PC-9 (cell line): ENCODE results near the gene PRR29. TPM values are rescaled to one million over a fixed set of nuclear protein-coding genes. Genes with fewer than 3 reads are reported as not detected.
"Not testable (repeated sequence)": the region's sequence is repeated elsewhere in the genome, so short reads cannot be mapped to it uniquely, and the experiment has no call there.

Experiments used
- BruUV-seq: library from RNA; stranded (reverse); fragments of 400-500 nt; replicated peaks from 2 replicates; lab custom pipeline; 2021; lab: Mats Ljungman, UMichigan
- CTCF ChIA-PET: fragments of 300-600 bp; sonication (Branson Sonifier 250); formaldehyde crosslinking; loops from one replicate; lab custom pipeline; 2022; ENCODE audit warnings: antibody characterized with exemption; lab: Charles Lee
- POLR2A ChIA-PET: fragments of 300-600 bp; sonication (Branson Sonifier 250); formaldehyde crosslinking; loops from one replicate; lab custom pipeline; 2022; ENCODE audit warnings: antibody characterized with exemption; ENCODE audit not compliant: unreplicated experiment; lab: Charles Lee
- DNase-seq, 2 experiments: peaks; one replicate each; pipeline versions ENCODE4 v3.0.0 to v3.0.0-alpha.2; 2015 to 2022; ENCODE audit warnings: mixed read lengths in 1 of 2
- H2AFZ ChIP-seq: fragments of 200-600 bp; sonication (generic); 2 replicates; pipeline ENCODE4 v1.8.1; 2017; ENCODE audit warnings: antibody characterized with exemption
- H3F3A ChIP-seq: fragments of 200-600 bp; sonication (generic); 2 replicates; pipeline ENCODE4 v1.8.1; 2017; ENCODE audit warnings: antibody characterized with exemption, mild to moderate bottlenecking, low read depth; ENCODE audit not compliant: insufficient read depth
- H3K27ac ChIP-seq: fragments of 200-600 bp; sonication (generic); 2 replicates; pipeline ENCODE4 v1.6.1; 2016; ENCODE audit warnings: mixed run types
- H3K27me3 ChIP-seq: fragments of 200-600 bp; sonication (generic); 2 replicates; pipeline ENCODE4 v1.6.1; 2016; ENCODE audit warnings: low read depth, mixed run types; ENCODE audit not compliant: insufficient read depth
- H3K36me3 ChIP-seq: fragments of 200-600 bp; sonication (generic); 2 replicates; pipeline ENCODE4 v1.6.1; 2016; ENCODE audit warnings: low read depth, mixed run types
- H3K4me1 ChIP-seq: fragments of 200-600 bp; sonication (generic); replicated peaks from 2 replicates; pipeline ENCODE4 v1.6.1; 2016; ENCODE audit warnings: mixed run types; ENCODE audit not compliant: insufficient read depth
- H3K4me2 ChIP-seq: fragments of 200-600 bp; sonication (generic); 2 replicates; pipeline ENCODE4 v1.6.1; 2017; ENCODE audit warnings: mixed run types
- H3K4me3 ChIP-seq: fragments of 200-600 bp; sonication (generic); 2 replicates; pipeline ENCODE4 v1.6.1; 2016; ENCODE audit warnings: mixed run types
- H3K79me2 ChIP-seq: fragments of 200-600 bp; sonication (generic); 2 replicates; pipeline ENCODE4 v1.6.1; 2017; ENCODE audit warnings: low read depth, mixed run types
- H3K9me2 ChIP-seq: fragments of 200-600 bp; sonication (generic); 2 replicates; pipeline ENCODE4 v1.8.1; 2017; ENCODE audit warnings: mild to moderate bottlenecking; ENCODE audit not compliant: insufficient read depth
- H3K9me3 ChIP-seq: fragments of 200-600 bp; sonication (generic); 2 replicates; pipeline ENCODE4 v1.8.1; 2016; ENCODE audit warnings: low read depth; ENCODE audit not compliant: insufficient read depth
- H4K20me1 ChIP-seq: fragments of 200-600 bp; sonication (generic); 2 replicates; pipeline ENCODE4 v1.8.1; 2017; ENCODE audit not compliant: insufficient read depth
- CTCF ChIP-seq: fragments of 200-600 bp; sonication (generic); conservative IDR thresholded peaks from 2 replicates; pipeline ENCODE4 v1.6.1; 2017; ENCODE audit warnings: mixed run types, antibody characterized with exemption, mild to moderate bottlenecking, moderate library complexity
- EZH2 ChIP-seq: fragments of 200-600 bp; sonication (generic); IDR thresholded peaks from 2 replicates; pipeline ENCODE4 v1.8.0; 2017; ENCODE audit warnings: antibody characterized with exemption, low read depth
- intact Hi-C: fragments of 100-400 bp; cut with micrococcal nuclease; formaldehyde crosslinking; loops from one replicate; pipeline ENCODE4 v1.10.0; 2022; ENCODE audit not compliant: unreplicated experiment
- total RNA-seq: library from RNA; stranded (reverse); gene quantifications from 2 replicates; pipeline ENCODE4 v1.2.3, GENCODE V29; 2021

The PRR29 gene
- total RNA-seq, 1 experiment from 2014 or later: 2.4 TPM

GRCh38 chr17:64017381-64017980 lies 19.3 kb downstream of the PRR29 start:
- POLR2A ChIA-PET: interaction anchor here (0.6 kb wide), 1 partner anchor 52 kb away, joined by 8 read pairs; no protein-coding TSS in a partner anchor
- Histone ChIP-seq H2AFZ (no peak overlapping the region), H3K27ac (no peak overlapping the region), H3F3A (no peaks in the 10 kb centered on the region), H3K27me3 (no peaks in the 10 kb centered on the region), H4K20me1 (no peaks in the 10 kb centered on the region), H3K4me3 (no peak overlapping the region), H3K79me2 (no peaks in the 10 kb centered on the region), H3K4me2 (no peak overlapping the region), H3K4me1 (no peaks in the 10 kb centered on the region), H3K9me3 (no peaks in the 10 kb centered on the region), H3K36me3 (no peaks in the 10 kb centered on the region), H3K9me2 (no peaks in the 10 kb centered on the region; the same call in 1 of the 2 replicates)
- no peak for DNase-seq
- no TSS peak for BruUV-seq
- TF ChIP-seq CTCF (0 out of 2 replicates have a peak, but pooled peaks have one; percentile 52), EZH2 (no peak)
- intact Hi-C loops: no loop called here
- CTCF ChIA-PET: interaction anchor here (0.5 to 1.9 kb wide), 2 partner anchors 23 to 98 kb away, joined by 4 to 5 read pairs; no protein-coding TSS in a partner anchor

GRCh38 chr17:64019551-64019961 lies 21.4 kb downstream of the PRR29 start:
- H3K9me2 ChIP-seq, DNase-seq, BruUV-seq, H3K4me3 ChIP-seq, H2AFZ ChIP-seq, H3K36me3 ChIP-seq, H3K4me2 ChIP-seq, H3F3A ChIP-seq, H3K4me1 ChIP-seq, H3K79me2 ChIP-seq, H3K27me3 ChIP-seq, H3K9me3 ChIP-seq, intact Hi-C loops, H3K27ac ChIP-seq, H4K20me1 ChIP-seq: not testable (repeated sequence)
- CTCF ChIA-PET: interaction anchor here (0.6 to 1.4 kb wide), 4 partner anchors 52 to 131 kb away, joined by 3 to 24 read pairs (median 8); no protein-coding TSS in a partner anchor
- POLR2A ChIA-PET: interaction anchor here (0.5 kb wide), 1 partner anchor 1597 kb away, joined by 5 read pairs; no protein-coding TSS in a partner anchor

- no peaks in the 10 kb centered on the region for H3K27me3 ChIP-seq
- ChIA-PET POLR2A (interaction anchor here (0.5 to 0.6 kb wide), 2 partner anchors 96 to 1598 kb away, joined by 3 to 5 read pairs; no protein-coding TSS in a partner anchor), CTCF (interaction anchor here (0.6 to 1.4 kb wide), 5 partner anchors 23 to 753 kb away, joined by 3 to 8 read pairs (median 7); no protein-coding TSS in a partner anchor)
- H3K27ac ChIP-seq: no peak within 1 kb of the TSS
- H3K9me2 ChIP-seq: no peaks in the 10 kb centered on the region; the same call in 1 of the 2 replicates
- peaks cover 6% of the 10 kb centered on the region; the same call in 1 of the 2 replicates for H3F3A ChIP-seq
- H2AFZ ChIP-seq: no peak within 1 kb of the TSS
- TF ChIP-seq EZH2 (no peak), CTCF (no peak)
- no peaks in the 10 kb centered on the region for H3K79me2 ChIP-seq
- BruUV-seq: TSS peak; percentile 81
- no peak for DNase-seq
- H3K4me1 ChIP-seq: no peaks in the 10 kb centered on the region
- H3K9me3 ChIP-seq: no peaks in the 10 kb centered on the region
- H3K4me2 ChIP-seq: no peak within 1 kb of the TSS
- intact Hi-C loops: no loop called here
- H3K36me3 ChIP-seq: no peaks in the 10 kb centered on the region
- H4K20me1 ChIP-seq: no peaks in the 10 kb centered on the region
- H3K4me3 ChIP-seq: no peak within 1 kb of the TSS
These were observed 22.1 kb downstream of the PRR29 start, which contains the start of gene ICAM2 for GRCh38 chr17:64020056-64020766. ICAM2 (minus strand) TSS chr17:64020633; CDS start chr17:64006691, 13,942 bp downstream.
